Measurements from ENCODE around the gene ENTPD2. TPM values are rescaled to one million over a fixed set of nuclear protein-coding genes. Genes with fewer than 3 reads are reported as not detected.

Gene ENTPD2
- total and polyA plus RNA-seq, 2 experiments from 2014 or later = 1.8 to 1.9 TPM

- H2AFZ ChIP-seq = no peak overlapping the region
- H3K36me3 Mint-ChIP-seq (ENCODE audit: low read depth) = no peaks in the 10 kb centered on the region; the same call in 2 of the 3 replicates
- no peaks in the 10 kb centered on the region for H3K9me2 ChIP-seq (ENCODE audit: insufficient read depth)
- ATAC-seq (no peak), DNase-seq (ENCODE audit: low spot score) (no peak)
- no peak overlapping the region for H3K4me3 Mint-ChIP-seq
- no peak overlapping the region for H3K27ac Mint-ChIP-seq
- H3K4me1 Mint-ChIP-seq = no peaks in the 10 kb centered on the region
- H3K4me2 ChIP-seq = no peak overlapping the region
- H3K79me2 ChIP-seq (replicated peaks; ENCODE audit: insufficient read depth) = no peaks in the 10 kb centered on the region
- peaks cover 2% of the 10 kb centered on the region for H3K9me3 Mint-ChIP-seq
- no peaks in the 10 kb centered on the region for H3K27me3 ChIP-seq (ENCODE audit: insufficient read depth)
- H3K27ac ChIP-seq (ENCODE audit: low read depth) = no peak overlapping the region
- no peaks in the 10 kb centered on the region for H3K36me3 ChIP-seq (ENCODE audit: insufficient read depth)
- peaks cover 1% of the 10 kb centered on the region for H3K27me3 Mint-ChIP-seq (ENCODE audit: insufficient read depth, low read depth, poor library complexity)
- TF ChIP-seq EZH2 (IDR thresholded peaks at IDR 0.05; ENCODE audit: low read depth, unreplicated experiment) (no peak), ZNF114 (CRISPR knock-in tag; IDR thresholded peaks at IDR 0.05) (no peak), NANOG (IDR thresholded peaks at IDR 0.05; ENCODE audit: borderline replicate concordance) (no peak), EZH2phosphoT487 (IDR thresholded peaks at IDR 0.05; ENCODE audit: unreplicated experiment) (no peak), POLR2AphosphoS5 (IDR thresholded peaks at IDR 0.05; ENCODE audit: low read depth) (no peak), ZNF331 (CRISPR knock-in tag; IDR thresholded peaks at IDR 0.05; ENCODE audit: low read depth) (no peak), JUNB (IDR thresholded peaks at IDR 0.05; ENCODE audit: unreplicated experiment) (no peak), CTCF (conservative IDR thresholded peaks at IDR 0.05; ENCODE audit: low read depth in 2 of 2) (no peak), CREB1 (CRISPR knock-in tag; IDR thresholded peaks at IDR 0.05; ENCODE audit: low read depth) (no peak), STAT1 (IDR thresholded peaks at IDR 0.05; ENCODE audit: unreplicated experiment) (no peak), REST (IDR thresholded peaks at IDR 0.05; ENCODE audit: unreplicated experiment) (no peak), ZNF462 (CRISPR knock-in tag; IDR thresholded peaks at IDR 0.05) (no peak), ETS1 (IDR thresholded peaks at IDR 0.05) (no peak)
- H4K20me1 ChIP-seq (replicated peaks; ENCODE audit: insufficient read depth) = no peaks in the 10 kb centered on the region
- H3K4me3 ChIP-seq = no peak overlapping the region
- H3F3A ChIP-seq (replicated peaks; ENCODE audit: low read depth) = no peaks in the 10 kb centered on the region
- no peaks in the 10 kb centered on the region for H3K4me1 ChIP-seq (ENCODE audit: insufficient read depth)
Observed at GRCh38 chr9:137011156-137011555, 42.7 kb downstream of the ENTPD2 start.
